ENCODE measurements around the gene PNPLA1.
A peak's percentile ranks its signal among the peaks of the same experiment; 100 is the strongest.

Gene PNPLA1

GRCh38 chr6:36269834-36270705 is at the start of gene PNPLA1:
Gene PNPLA1 (plus strand): TSS chr6:36270060. CDS start chr6:36270460, 400 bp downstream.
- Mint-ChIP-seq H3K4me1 (no peaks in the 10 kb centered on the region), H3K27me3 (no peaks in the 10 kb centered on the region), H3K27ac (no peak within 1 kb of the TSS), H3K9me3 (no peaks in the 10 kb centered on the region), H3K4me3 (no peak within 1 kb of the TSS)
- ATAC-seq: no peak
- no peak for DNase-seq

- no peak for DNase-seq
- H3K9me3 Mint-ChIP-seq: no peaks in the 10 kb centered on the region
- H3K4me1 Mint-ChIP-seq: no peaks in the 10 kb centered on the region
- H3K27ac Mint-ChIP-seq: no peak overlapping the region
- H3K27me3 Mint-ChIP-seq: no peaks in the 10 kb centered on the region
- no peak for ATAC-seq
- H3K4me3 Mint-ChIP-seq: no peak overlapping the region
These were observed 49.6 kb upstream of the PNPLA1 start for GRCh38 chr6:36220226-36220625.

- H3K27ac Mint-ChIP-seq: no peak overlapping the region
- no peaks in the 10 kb centered on the region for H3K4me1 Mint-ChIP-seq
- no peaks in the 10 kb centered on the region for H3K9me3 Mint-ChIP-seq
- no peak for ATAC-seq
- no peak for DNase-seq
- H3K27me3 Mint-ChIP-seq: no peaks in the 10 kb centered on the region
- H3K4me3 Mint-ChIP-seq: no peak overlapping the region
These were observed 48.2 kb upstream of the PNPLA1 start for GRCh38 chr6:36221674-36222073.

- H3K27ac Mint-ChIP-seq: no peak overlapping the region
These were observed 46.9 kb upstream of the PNPLA1 start for GRCh38 chr6:36222924-36223323.

GRCh38 chr6:36223706-36224105 is 46.2 kb upstream of the PNPLA1 start:
- no peak overlapping the region for H3K4me3 Mint-ChIP-seq
- H3K4me1 Mint-ChIP-seq: no peaks in the 10 kb centered on the region
- DNase-seq: no peak
- ATAC-seq: no peak
- no peaks in the 10 kb centered on the region for H3K9me3 Mint-ChIP-seq
- H3K27me3 Mint-ChIP-seq: no peaks in the 10 kb centered on the region
- no peak overlapping the region for H3K27ac Mint-ChIP-seq

More at GRCh38 chr6:36222924-36223323, 46.9 kb upstream of the PNPLA1 start:
- Mint-ChIP-seq H3K4me3 (no peak overlapping the region), H3K4me1 (no peaks in the 10 kb centered on the region), H3K27me3 (no peaks in the 10 kb centered on the region), H3K9me3 (no peaks in the 10 kb centered on the region)
- DNase-seq (no peak), ATAC-seq (no peak)

- Mint-ChIP-seq H3K27ac (peak overlapping the region in 1 of 2 donors; percentile 12), H3K9me3 (no peaks in the 10 kb centered on the region), H3K4me3 (no peak overlapping the region), H3K27me3 (no peaks in the 10 kb centered on the region), H3K4me1 (no peaks in the 10 kb centered on the region)
- DNase-seq (no peak), ATAC-seq (no peak)
These were observed 44.9 kb upstream of the PNPLA1 start for GRCh38 chr6:36224918-36225461.

- Mint-ChIP-seq H3K4me3 (no peak overlapping the region), H3K4me1 (no peaks in the 10 kb centered on the region), H3K9me3 (no peaks in the 10 kb centered on the region), H3K27me3 (no peaks in the 10 kb centered on the region), H3K27ac (no peak overlapping the region)
- ATAC-seq (no peak), DNase-seq (no peak)
These were observed 43.3 kb upstream of the PNPLA1 start for GRCh38 chr6:36226438-36227047.

GRCh38 chr6:36227379-36228228 is 42.3 kb upstream of the PNPLA1 start:
- no peak for DNase-seq
- Mint-ChIP-seq H3K9me3 (no peaks in the 10 kb centered on the region), H3K27ac (no peak overlapping the region), H3K4me1 (no peaks in the 10 kb centered on the region), H3K27me3 (no peaks in the 10 kb centered on the region), H3K4me3 (no peak overlapping the region)
- no peak for ATAC-seq

GRCh38 chr6:36229223-36229622 is 40.6 kb upstream of the PNPLA1 start:
- no peaks in the 10 kb centered on the region for H3K9me3 Mint-ChIP-seq
- ATAC-seq (no peak), DNase-seq (no peak)
- H3K4me1 Mint-ChIP-seq: no peaks in the 10 kb centered on the region
- no peak overlapping the region for H3K27ac Mint-ChIP-seq
- H3K4me3 Mint-ChIP-seq: no peak overlapping the region
- no peaks in the 10 kb centered on the region for H3K27me3 Mint-ChIP-seq

- Mint-ChIP-seq H3K9me3 (no peaks in the 10 kb centered on the region), H3K27me3 (no peaks in the 10 kb centered on the region), H3K4me1 (no peaks in the 10 kb centered on the region), H3K4me3 (no peak overlapping the region), H3K27ac (peak overlapping the region in 1 of 2 donors; percentile 92)
- DNase-seq (no peak), ATAC-seq (no peak)
These were observed 39.5 kb upstream of the PNPLA1 start for GRCh38 chr6:36230371-36230770.

GRCh38 chr6:36232172-36232571 is 37.7 kb upstream of the PNPLA1 start:
- H3K27me3 Mint-ChIP-seq: no peaks in the 10 kb centered on the region
- ATAC-seq: no peak
- DNase-seq: no peak
- H3K4me3 Mint-ChIP-seq: no peak overlapping the region
- H3K4me1 Mint-ChIP-seq: no peaks in the 10 kb centered on the region
- no peak overlapping the region for H3K27ac Mint-ChIP-seq
- no peaks in the 10 kb centered on the region for H3K9me3 Mint-ChIP-seq

GRCh38 chr6:36235309-36235708 is 34.6 kb upstream of the PNPLA1 start:
- ATAC-seq: no peak
- Mint-ChIP-seq H3K4me1 (no peaks in the 10 kb centered on the region), H3K9me3 (no peaks in the 10 kb centered on the region), H3K27ac (peak overlapping the region in 1 of 2 donors; percentile 11), H3K27me3 (no peaks in the 10 kb centered on the region), H3K4me3 (no peak overlapping the region)
- no peak for DNase-seq

GRCh38 chr6:36235862-36236261 is 34.0 kb upstream of the PNPLA1 start:
- H3K27ac Mint-ChIP-seq: no peak overlapping the region
- no peaks in the 10 kb centered on the region for H3K9me3 Mint-ChIP-seq
- H3K27me3 Mint-ChIP-seq: no peaks in the 10 kb centered on the region
- ATAC-seq: no peak
- DNase-seq: no peak
- no peaks in the 10 kb centered on the region for H3K4me1 Mint-ChIP-seq
- no peak overlapping the region for H3K4me3 Mint-ChIP-seq

GRCh38 chr6:36239774-36240173 is 30.1 kb upstream of the PNPLA1 start:
- H3K27ac Mint-ChIP-seq: no peak overlapping the region
- DNase-seq (no peak), ATAC-seq (no peak)
- H3K27me3 Mint-ChIP-seq: peaks cover 19% of the 10 kb centered on the region
- no peak overlapping the region for H3K4me3 Mint-ChIP-seq
- peaks cover 14% of the 10 kb centered on the region for H3K4me1 Mint-ChIP-seq
- H3K9me3 Mint-ChIP-seq: no peaks in the 10 kb centered on the region

GRCh38 chr6:36241728-36242127 is 28.1 kb upstream of the PNPLA1 start:
- H3K9me3 Mint-ChIP-seq: no peaks in the 10 kb centered on the region
- peaks cover 20% of the 10 kb centered on the region for H3K4me1 Mint-ChIP-seq
- peak overlapping the region in 1 of 2 donors; percentile 26 for H3K4me3 Mint-ChIP-seq
- H3K27ac Mint-ChIP-seq: peak overlapping the region in 1 of 2 donors; percentile 35
- H3K27me3 Mint-ChIP-seq: peaks cover 19% of the 10 kb centered on the region
- ATAC-seq (no peak), DNase-seq (no peak)
